ENCODE measurements around the gene ZNF784. TPM values are rescaled to one million over a fixed set of nuclear protein-coding genes. Genes with fewer than 3 reads are reported as not detected.

ZNF784 gene
- total and polyA plus RNA-seq, 2 experiments from 2014 or later = 1.3 to 3.0 TPM

DNA sequence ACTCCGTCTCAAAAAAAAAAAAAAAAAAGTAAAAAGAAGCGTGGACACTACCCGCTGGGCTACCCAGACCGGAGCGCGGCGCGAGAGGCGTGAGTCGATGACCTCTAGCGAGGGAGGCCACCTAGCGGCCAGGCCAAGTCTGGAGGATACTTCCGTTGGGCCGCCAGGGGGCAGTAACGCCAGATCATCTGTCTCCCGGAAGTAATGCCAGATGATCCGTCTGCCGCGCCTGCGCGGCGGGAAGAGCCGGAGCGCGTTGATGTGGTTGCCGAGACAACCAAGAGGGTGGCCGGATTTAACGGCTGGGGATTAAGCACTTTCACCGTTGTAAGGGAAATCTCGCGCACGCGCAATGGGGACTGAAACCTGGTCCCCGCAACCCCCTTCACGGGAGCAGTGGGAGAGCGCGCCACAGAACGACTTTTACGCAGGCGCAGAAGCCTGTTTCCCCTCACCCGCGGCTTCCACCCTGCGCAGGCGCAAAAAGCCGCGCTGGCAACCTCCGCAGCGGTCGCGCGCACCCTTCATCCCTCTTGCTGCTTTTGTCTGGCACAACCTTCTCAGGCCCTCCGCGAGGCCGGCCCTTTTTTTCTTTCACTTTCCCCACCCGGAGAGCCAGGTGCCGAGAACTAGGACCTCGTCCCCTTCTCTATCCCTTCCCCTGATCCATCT, 29.4 kb upstream of the ZNF784 start:
- TF ChIP-seq EZH2 (IDR thresholded peaks at IDR 0.05; ENCODE audit: insufficient read depth, poor library complexity, severe bottlenecking) = no peak
- TF ChIP-seq EZH2phosphoT487 (IDR thresholded peaks at IDR 0.05; ENCODE audit: insufficient read depth, low read depth) = no peak
- Histone ChIP-seq H3K4me1 (ENCODE audit: insufficient read depth) (peaks cover 23% of the 10 kb centered on the region), H3K79me2 (ENCODE audit: insufficient read depth) (peaks cover 38% of the 10 kb centered on the region), H3K4me3 (peak overlapping the region; percentile 98), H2AFZ (peak overlapping the region; percentile 85), H3K9me3 (ENCODE audit: low read depth) (no peaks in the 10 kb centered on the region), H3K36me3 (ENCODE audit: low read depth) (no peaks in the 10 kb centered on the region), H3K27ac (peak overlapping the region; percentile 97), H3F3A (ENCODE audit: insufficient read depth) (peaks cover 8% of the 10 kb centered on the region), H4K20me1 (ENCODE audit: insufficient read depth) (peaks cover 29% of the 10 kb centered on the region; the same call in 1 of the 2 replicates), H3K9ac (peak overlapping the region; percentile 98), H3K4me2 (ENCODE audit: unreplicated experiment) (peak overlapping the region; percentile 73), H3K9me2 (ENCODE audit: insufficient read depth) (no peaks in the 10 kb centered on the region), H3K27me3 (replicated peaks; ENCODE audit: insufficient read depth) (no peaks in the 10 kb centered on the region)
- in situ Hi-C loops (cut with MboI) = loop anchor here (25.0 kb wide), 1 partner anchor 1191 kb away; the partner anchor contains the start of genes CDC42EP5 and LENG9
- peak; percentile 98 for DNase-seq
- 1% methylated on average over 53 to 54 of the region's 57 CpGs for WGBS, 2 experiments (ENCODE audit: low coverage in 1 of 2, low lambda C conversion rate in 2 of 2, missing lambda C conversion rate in 2 of 2)

DNA sequence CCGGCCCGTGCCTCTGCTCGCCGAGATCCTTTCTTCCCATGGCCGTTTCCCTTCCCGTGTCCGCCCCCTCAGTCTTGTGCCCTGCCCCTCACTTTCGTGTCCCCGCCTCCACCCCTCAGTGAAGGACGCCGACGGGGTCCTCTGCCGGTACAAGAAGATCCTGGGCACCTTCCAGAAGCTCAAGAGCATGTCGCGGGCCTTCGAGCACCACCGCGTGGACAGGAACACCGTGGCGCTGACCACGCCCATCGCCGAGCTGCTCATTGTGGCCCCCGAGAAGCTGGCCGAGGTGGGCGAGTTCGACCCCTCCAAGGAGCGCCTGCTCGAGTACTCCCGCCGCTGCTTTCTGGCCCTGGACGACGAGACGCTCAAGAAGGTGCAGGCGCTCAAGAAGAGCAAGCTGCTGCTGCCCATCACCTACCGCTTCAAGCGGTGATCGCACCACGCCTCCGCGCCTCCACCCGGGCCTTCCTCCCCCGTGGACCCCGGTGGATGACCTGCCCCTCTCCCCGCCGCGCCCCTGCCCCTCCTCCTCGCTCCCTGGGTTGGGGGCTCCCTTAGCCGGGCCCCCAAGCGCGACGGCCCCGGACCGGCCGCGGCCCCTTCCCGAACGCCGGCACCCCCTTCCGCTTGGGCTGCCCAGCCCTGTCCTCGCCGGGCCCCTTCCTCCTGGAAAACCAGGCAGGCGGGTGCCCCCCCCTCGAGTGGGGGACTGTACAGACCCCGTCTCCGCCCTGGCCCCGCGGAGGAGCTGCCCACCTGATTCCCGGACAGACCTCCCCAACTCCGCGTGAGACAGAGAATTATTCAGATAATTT, 28.2 kb upstream of the ZNF784 start:
- H3K36me3 ChIP-seq (ENCODE audit: low read depth) = no peaks in the 10 kb centered on the region
- H3K9me3 ChIP-seq (ENCODE audit: low read depth) = no peaks in the 10 kb centered on the region
- H3K27ac ChIP-seq = no peak overlapping the region
- H3K4me3 ChIP-seq = no peak overlapping the region
- no peak overlapping the region for H3K4me2 ChIP-seq (ENCODE audit: unreplicated experiment)
- no peaks in the 10 kb centered on the region for H3K27me3 ChIP-seq (replicated peaks; ENCODE audit: insufficient read depth)
- WGBS, 2 experiments (ENCODE audit: low coverage in 1 of 2, low lambda C conversion rate in 2 of 2, missing lambda C conversion rate in 2 of 2) = 79 to 84% methylated on average over 42 to 71 of the region's 71 CpGs
- peaks cover 20% of the 10 kb centered on the region; the same call in 1 of the 2 replicates for H4K20me1 ChIP-seq (ENCODE audit: insufficient read depth)
- peaks cover 27% of the 10 kb centered on the region for H3K79me2 ChIP-seq (ENCODE audit: insufficient read depth)
- H3F3A ChIP-seq (ENCODE audit: insufficient read depth) = peaks cover 8% of the 10 kb centered on the region; the same call in 1 of the 2 replicates
- peak overlapping the region; percentile 98; the same call in 1 of the 2 replicates for H3K9ac ChIP-seq
- TF ChIP-seq EZH2 (IDR thresholded peaks at IDR 0.05; ENCODE audit: insufficient read depth, poor library complexity, severe bottlenecking) = no peak
- in situ Hi-C loops (cut with MboI) = loop anchor here (25.0 kb wide), 1 partner anchor 1190 kb away; the partner anchor contains the start of genes CDC42EP5 and LENG9
- no peak overlapping the region for H2AFZ ChIP-seq
- H3K9me2 ChIP-seq (ENCODE audit: insufficient read depth) = no peaks in the 10 kb centered on the region
- DNase-seq = no peak
- peaks cover 13% of the 10 kb centered on the region for H3K4me1 ChIP-seq (ENCODE audit: insufficient read depth)

DNA sequence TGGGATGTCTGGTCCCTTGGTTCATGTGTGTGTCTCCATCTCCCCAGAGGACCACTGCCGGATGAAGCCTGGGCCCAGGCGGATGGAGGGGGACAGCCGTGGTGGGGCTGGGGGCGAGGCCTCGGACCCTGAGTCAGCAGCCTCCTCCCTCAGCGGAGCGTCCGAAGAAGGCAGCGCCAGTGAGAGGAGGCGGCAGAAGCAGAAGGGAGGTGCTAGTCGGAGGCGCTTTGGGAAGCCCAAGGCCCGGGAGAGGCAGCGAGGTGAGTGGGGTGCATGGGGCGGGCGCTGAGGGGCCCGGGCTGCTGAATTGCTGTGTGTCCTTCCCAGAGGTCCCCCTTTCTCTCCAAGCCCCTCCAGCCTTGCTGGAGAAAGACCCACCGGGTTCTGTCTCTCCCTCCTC, 26.9 kb upstream of the ZNF784 start:
- 83 to 85% methylated on average over 14 to 18 of the region's 18 CpGs for WGBS, 2 experiments (ENCODE audit: low coverage in 1 of 2, low lambda C conversion rate in 2 of 2, missing lambda C conversion rate in 2 of 2)
- no peaks in the 10 kb centered on the region for H3K9me2 ChIP-seq (ENCODE audit: insufficient read depth)
- H3K4me1 ChIP-seq (ENCODE audit: insufficient read depth) = peaks cover 8% of the 10 kb centered on the region; the same call in 1 of the 2 replicates
- no peak overlapping the region for H2AFZ ChIP-seq
- peaks cover 8% of the 10 kb centered on the region; the same call in 1 of the 2 replicates for H4K20me1 ChIP-seq (ENCODE audit: insufficient read depth)
- no peak overlapping the region for H3K27ac ChIP-seq
- peaks cover 2% of the 10 kb centered on the region; the same call in 1 of the 2 replicates for H3F3A ChIP-seq (ENCODE audit: insufficient read depth)
- H3K79me2 ChIP-seq (ENCODE audit: insufficient read depth) = peaks cover 27% of the 10 kb centered on the region
- no peaks in the 10 kb centered on the region for H3K27me3 ChIP-seq (replicated peaks; ENCODE audit: insufficient read depth)
- no peak overlapping the region for H3K4me2 ChIP-seq (ENCODE audit: unreplicated experiment)
- no peak overlapping the region for H3K9ac ChIP-seq
- TF ChIP-seq EZH2 (IDR thresholded peaks at IDR 0.05; ENCODE audit: insufficient read depth, poor library complexity, severe bottlenecking) = no peak
- TF ChIP-seq EZH2phosphoT487 (IDR thresholded peaks at IDR 0.05; ENCODE audit: insufficient read depth, low read depth) = no peak
- no peak for DNase-seq
- no peak overlapping the region for H3K4me3 ChIP-seq
- in situ Hi-C loops (cut with MboI) = loop anchor here (25.0 kb wide), 1 partner anchor 1189 kb away; the partner anchor contains the start of genes CDC42EP5 and LENG9
- no peaks in the 10 kb centered on the region for H3K36me3 ChIP-seq (ENCODE audit: low read depth)
- H3K9me3 ChIP-seq (ENCODE audit: low read depth) = no peaks in the 10 kb centered on the region

DNA sequence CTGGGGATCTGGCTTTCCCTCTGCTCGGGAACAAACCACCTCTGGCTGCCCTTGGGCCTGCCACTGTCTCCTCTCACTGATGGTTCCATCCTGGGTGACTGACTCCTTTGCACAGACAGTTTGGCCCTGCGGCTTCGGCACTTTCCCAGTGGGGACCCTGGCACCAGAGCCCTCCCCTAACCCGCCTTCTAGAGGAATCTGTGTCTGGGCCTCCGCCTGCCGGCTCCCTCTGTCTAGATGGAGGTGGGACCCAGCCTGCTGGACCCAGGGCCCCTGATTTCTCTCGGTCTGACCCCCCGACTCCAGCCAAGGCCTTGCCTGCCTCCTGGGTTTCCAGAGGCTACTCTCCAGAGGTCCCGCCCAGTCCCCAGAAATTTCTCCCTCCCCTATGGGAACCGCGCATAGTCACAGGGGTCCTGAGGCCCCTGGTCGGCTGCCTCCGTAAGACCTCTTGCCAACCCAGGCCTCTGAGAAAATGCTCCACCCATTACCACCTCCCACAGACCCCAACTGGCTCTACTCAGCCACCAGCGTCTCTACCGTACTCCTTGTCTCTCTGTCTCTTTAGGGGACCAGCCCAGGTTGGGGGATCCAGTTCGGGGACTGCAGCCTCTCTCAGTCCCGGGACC, 26.4 kb upstream of the ZNF784 start:
- Histone ChIP-seq H3K79me2 (ENCODE audit: insufficient read depth) (peaks cover 27% of the 10 kb centered on the region), H4K20me1 (ENCODE audit: insufficient read depth) (peaks cover 2% of the 10 kb centered on the region; the same call in 1 of the 2 replicates), H3K27ac (no peak overlapping the region), H3K9me2 (ENCODE audit: insufficient read depth) (no peaks in the 10 kb centered on the region), H3K9me3 (ENCODE audit: low read depth) (no peaks in the 10 kb centered on the region), H3K27me3 (replicated peaks; ENCODE audit: insufficient read depth) (no peaks in the 10 kb centered on the region), H3K4me3 (no peak overlapping the region), H3K4me2 (ENCODE audit: unreplicated experiment) (no peak overlapping the region), H3F3A (ENCODE audit: insufficient read depth) (0 out of 2 replicates have a peak, but pooled peaks cover 1% of the 10 kb centered on the region), H3K4me1 (ENCODE audit: insufficient read depth) (peaks cover 8% of the 10 kb centered on the region; the same call in 1 of the 2 replicates), H2AFZ (no peak overlapping the region), H3K36me3 (ENCODE audit: low read depth) (peaks cover 1% of the 10 kb centered on the region; the same call in 1 of the 2 replicates), H3K9ac (no peak overlapping the region)
- no peak for DNase-seq
- no peak for TF ChIP-seq EZH2phosphoT487 (IDR thresholded peaks at IDR 0.05; ENCODE audit: insufficient read depth, low read depth)
- TF ChIP-seq EZH2 (IDR thresholded peaks at IDR 0.05; ENCODE audit: insufficient read depth, poor library complexity, severe bottlenecking) = no peak
- in situ Hi-C loops (cut with MboI) = loop anchor here (25.0 kb wide), 1 partner anchor 1188 kb away; the partner anchor contains the start of genes CDC42EP5 and LENG9
- 94 to 96% methylated on average over 17 of the region's 17 CpGs for WGBS, 2 experiments (ENCODE audit: low coverage in 1 of 2, low lambda C conversion rate in 2 of 2, missing lambda C conversion rate in 2 of 2)
